ENCODE results near the gene ZNF253.

DNA sequence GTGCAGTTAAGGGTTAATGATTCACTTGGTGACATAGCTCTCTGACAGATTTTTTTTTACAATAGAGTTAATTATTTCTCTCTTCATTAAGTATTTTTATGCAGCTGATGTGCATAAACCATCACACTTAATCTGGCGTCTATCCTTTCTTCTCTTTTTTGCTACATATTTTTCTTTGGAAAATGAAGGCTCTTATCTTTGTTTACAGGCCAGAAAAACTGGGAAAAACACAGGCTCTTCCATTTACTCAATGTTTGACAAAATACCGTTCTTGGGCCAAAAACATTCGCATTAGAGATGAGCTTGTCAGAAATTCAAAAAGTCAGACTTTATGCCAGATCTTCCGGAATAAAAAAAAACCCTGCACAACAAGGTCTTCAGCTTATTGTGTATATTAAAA, 12.0 kb downstream of the ZNF253 start:
- no peak for TF ChIP-seq EZH2 (IDR thresholded peaks at IDR 0.05; ENCODE audit: insufficient read depth, poor library complexity, severe bottlenecking)
- TF ChIP-seq EZH2phosphoT487 (IDR thresholded peaks at IDR 0.05; ENCODE audit: insufficient read depth, low read depth), result no peak
